HG02798 (cell line): ENCODE measurements around the gene SLC16A3.
"Not testable (repeated sequence)": the region's sequence is repeated elsewhere in the genome, so short reads cannot be mapped to it uniquely, and the experiment has no call there.

Experiments used
- ATAC-seq: cut with Tn5 transposase; IDR thresholded peaks from one replicate; pipeline ENCODE4 v1.9.1; 2021; ENCODE audit warnings: mild to moderate bottlenecking; ENCODE audit not compliant: unreplicated experiment, poor library complexity

SLC16A3 gene

GRCh38 chr17:82228842-82229697 is at the start of gene SLC16A3:
Gene SLC16A3, plus strand, starts transcription at chr17:82229042. Its CDS starts 6,967 bp downstream, at chr17:82236009.
- ATAC-seq, result peak; percentile 48

- no peak for ATAC-seq
These were observed 49.4 kb upstream of the SLC16A3 start for GRCh38 chr17:82179412-82179811.

GRCh38 chr17:82179946-82180475 is 48.8 kb upstream of the SLC16A3 start:
- ATAC-seq, result no peak

- ATAC-seq, result no peak
These were observed 47.9 kb upstream of the SLC16A3 start for GRCh38 chr17:82180776-82181528.

GRCh38 chr17:82184761-82185160 is 44.1 kb upstream of the SLC16A3 start:
- no peak for ATAC-seq

GRCh38 chr17:82186221-82186620 is 42.6 kb upstream of the SLC16A3 start:
- no peak for ATAC-seq

- ATAC-seq, result no peak
These were observed 41.3 kb upstream of the SLC16A3 start for GRCh38 chr17:82187500-82187899.

- ATAC-seq, result no peak
These were observed 40.6 kb upstream of the SLC16A3 start for GRCh38 chr17:82188001-82188961.

- ATAC-seq, result not testable (repeated sequence)
These were observed 35.8 kb upstream of the SLC16A3 start for GRCh38 chr17:82193050-82193449.

GRCh38 chr17:82193520-82194220 is 35.2 kb upstream of the SLC16A3 start:
- ATAC-seq, result no peak

GRCh38 chr17:82194765-82195164 is 34.1 kb upstream of the SLC16A3 start:
- ATAC-seq, result no peak

GRCh38 chr17:82195675-82196672 is 32.9 kb upstream of the SLC16A3 start:
- no peak for ATAC-seq

- ATAC-seq, result no peak
These were observed 30.8 kb upstream of the SLC16A3 start for GRCh38 chr17:82198092-82198491.

- no peak for ATAC-seq
These were observed 29.3 kb upstream of the SLC16A3 start for GRCh38 chr17:82199496-82199895.

- no peak for ATAC-seq
These were observed 28.7 kb upstream of the SLC16A3 start for GRCh38 chr17:82200135-82200534.

GRCh38 chr17:82200743-82201497 is 27.9 kb upstream of the SLC16A3 start:
- no peak for ATAC-seq

- no peak for ATAC-seq
These were observed 27.3 kb upstream of the SLC16A3 start for GRCh38 chr17:82201498-82201910.

- no peak for ATAC-seq
These were observed 25.9 kb upstream of the SLC16A3 start for GRCh38 chr17:82202981-82203380.
